Glutamatergic neuron (in vitro differentiated cells): ENCODE measurements around the gene COP1. TPM values are rescaled to one million over a fixed set of nuclear protein-coding genes. Genes with fewer than 3 reads are reported as not detected.

ENCODE experiments used
- DNase-seq: peaks from one replicate; pipeline ENCODE4 v3.0.0; 2022
- H3K27ac Mint-ChIP-seq: one replicate; pipeline ENCODE4 v1.8.0; 2020; ENCODE audit warnings: mild to moderate bottlenecking, mixed read lengths, inconsistent platforms; ENCODE audit not compliant: unreplicated experiment
- H3K27me3 Mint-ChIP-seq: one replicate; pipeline ENCODE4 v1.8.0; 2020; ENCODE audit warnings: mild to moderate bottlenecking, moderate library complexity, mixed read lengths, inconsistent platforms; ENCODE audit not compliant: unreplicated experiment
- H3K36me3 Mint-ChIP-seq: one replicate; pipeline ENCODE4 v1.8.0; 2020; ENCODE audit warnings: mild to moderate bottlenecking, mixed read lengths, inconsistent platforms; ENCODE audit not compliant: unreplicated experiment
- H3K4me1 Mint-ChIP-seq: one replicate; pipeline ENCODE4 v1.8.0; 2020; ENCODE audit warnings: mild to moderate bottlenecking, low read depth, mixed read lengths, inconsistent platforms; ENCODE audit not compliant: unreplicated experiment
- H3K4me3 Mint-ChIP-seq: one replicate; pipeline ENCODE4 v1.8.0; 2020; ENCODE audit warnings: mild to moderate bottlenecking, mixed read lengths, inconsistent platforms; ENCODE audit not compliant: unreplicated experiment
- H3K9me3 Mint-ChIP-seq: one replicate; pipeline ENCODE4 v1.8.0; 2020; ENCODE audit warnings: mild to moderate bottlenecking, moderate library complexity, mixed read lengths, inconsistent platforms; ENCODE audit not compliant: unreplicated experiment
- total RNA-seq: library from RNA; stranded (reverse); fragmentation: NEBNext Ultra II Directional; extraction: Animal tissue kit (Norgen Biotek cat#: 25700); gene quantifications from one replicate; pipeline ENCODE4 v1.2.1, GENCODE V29; 2021; ENCODE audit not compliant: unreplicated experiment
- TF ChIP-seq, protein P1 (sequence below): fragments of 200-600 bp; sonication (generic); IDR thresholded peaks from one replicate; pipeline ENCODE4 v1.5.0; 2021; ENCODE audit not compliant: partially characterized antibody, unreplicated experiment

COP1 gene
- total RNA-seq, 1 donor from 2014 or later: 52.3 TPM

DNA sequence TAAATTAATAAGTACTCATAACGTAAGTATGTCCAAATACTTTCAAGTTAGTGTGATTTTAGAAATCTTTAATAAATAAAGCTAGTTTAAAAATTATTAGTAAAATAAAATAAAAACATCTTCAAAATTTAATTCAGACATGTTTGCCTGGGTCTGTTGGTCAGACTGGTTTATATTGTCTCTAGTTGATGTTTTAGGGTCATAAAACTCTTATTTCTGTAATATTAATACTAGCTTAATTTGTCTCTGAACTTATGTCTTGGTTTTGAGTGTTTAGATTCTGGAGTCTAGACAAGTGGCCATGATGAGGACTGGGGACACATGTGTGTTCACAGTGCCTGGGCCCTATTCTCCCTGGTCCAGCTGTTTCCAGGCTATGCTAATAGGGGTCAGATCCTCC, 279.1 kb downstream of the COP1 start:
- Mint-ChIP-seq H3K27ac (no peak overlapping the region), H3K4me3 (no peak overlapping the region), H3K36me3 (no peaks in the 10 kb centered on the region), H3K27me3 (no peaks in the 10 kb centered on the region), H3K4me1 (peaks cover 2% of the 10 kb centered on the region), H3K9me3 (no peaks in the 10 kb centered on the region)
- DNase-seq: no peak
- TF ChIP-seq, protein P1, sequence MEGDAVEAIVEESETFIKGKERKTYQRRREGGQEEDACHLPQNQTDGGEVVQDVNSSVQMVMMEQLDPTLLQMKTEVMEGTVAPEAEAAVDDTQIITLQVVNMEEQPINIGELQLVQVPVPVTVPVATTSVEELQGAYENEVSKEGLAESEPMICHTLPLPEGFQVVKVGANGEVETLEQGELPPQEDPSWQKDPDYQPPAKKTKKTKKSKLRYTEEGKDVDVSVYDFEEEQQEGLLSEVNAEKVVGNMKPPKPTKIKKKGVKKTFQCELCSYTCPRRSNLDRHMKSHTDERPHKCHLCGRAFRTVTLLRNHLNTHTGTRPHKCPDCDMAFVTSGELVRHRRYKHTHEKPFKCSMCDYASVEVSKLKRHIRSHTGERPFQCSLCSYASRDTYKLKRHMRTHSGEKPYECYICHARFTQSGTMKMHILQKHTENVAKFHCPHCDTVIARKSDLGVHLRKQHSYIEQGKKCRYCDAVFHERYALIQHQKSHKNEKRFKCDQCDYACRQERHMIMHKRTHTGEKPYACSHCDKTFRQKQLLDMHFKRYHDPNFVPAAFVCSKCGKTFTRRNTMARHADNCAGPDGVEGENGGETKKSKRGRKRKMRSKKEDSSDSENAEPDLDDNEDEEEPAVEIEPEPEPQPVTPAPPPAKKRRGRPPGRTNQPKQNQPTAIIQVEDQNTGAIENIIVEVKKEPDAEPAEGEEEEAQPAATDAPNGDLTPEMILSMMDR: no peak

- DNase-seq: no peak
- peaks cover 14% of the 10 kb centered on the region for H3K36me3 Mint-ChIP-seq
- TF ChIP-seq, protein P1: no peak
- H3K27ac Mint-ChIP-seq: no peak overlapping the region
- H3K27me3 Mint-ChIP-seq: no peaks in the 10 kb centered on the region
- H3K9me3 Mint-ChIP-seq: peaks cover 2% of the 10 kb centered on the region
- no peak overlapping the region for H3K4me3 Mint-ChIP-seq
- H3K4me1 Mint-ChIP-seq: peaks cover 4% of the 10 kb centered on the region
Observed at GRCh38 chr1:175922254-175922881, 284.7 kb downstream of the COP1 start.

GRCh38 chr1:175920381-175920780, 286.7 kb downstream of the COP1 start:
- Mint-ChIP-seq H3K4me1 (peaks cover 2% of the 10 kb centered on the region), H3K4me3 (no peak overlapping the region), H3K9me3 (peaks cover 3% of the 10 kb centered on the region), H3K27me3 (no peaks in the 10 kb centered on the region), H3K27ac (no peak overlapping the region), H3K36me3 (peaks cover 29% of the 10 kb centered on the region)
- no peak for DNase-seq
- TF ChIP-seq, protein P1: no peak

GRCh38 chr1:175919001-175919400, 288.1 kb downstream of the COP1 start:
- Mint-ChIP-seq H3K36me3 (peaks cover 29% of the 10 kb centered on the region), H3K4me1 (peaks cover 2% of the 10 kb centered on the region), H3K27me3 (no peaks in the 10 kb centered on the region), H3K9me3 (peaks cover 3% of the 10 kb centered on the region), H3K4me3 (no peak overlapping the region), H3K27ac (no peak overlapping the region)
- TF ChIP-seq, protein P1: no peak
- no peak for DNase-seq

GRCh38 chr1:175918364-175918801, 288.7 kb downstream of the COP1 start:
- Mint-ChIP-seq H3K27ac (no peak overlapping the region), H3K9me3 (peaks cover 3% of the 10 kb centered on the region), H3K27me3 (no peaks in the 10 kb centered on the region), H3K36me3 (peaks cover 29% of the 10 kb centered on the region), H3K4me3 (no peak overlapping the region), H3K4me1 (peaks cover 2% of the 10 kb centered on the region)
- TF ChIP-seq, protein P1: no peak
- no peak for DNase-seq
